ENCODE results near the gene PARM1. TPM values are rescaled to one million over a fixed set of nuclear protein-coding genes. Genes with fewer than 3 reads are reported as not detected.

The PARM1 gene
- total RNA-seq, 4 donors from 2014 or later: 22.6 to 116 (median 45.5) TPM

DNA sequence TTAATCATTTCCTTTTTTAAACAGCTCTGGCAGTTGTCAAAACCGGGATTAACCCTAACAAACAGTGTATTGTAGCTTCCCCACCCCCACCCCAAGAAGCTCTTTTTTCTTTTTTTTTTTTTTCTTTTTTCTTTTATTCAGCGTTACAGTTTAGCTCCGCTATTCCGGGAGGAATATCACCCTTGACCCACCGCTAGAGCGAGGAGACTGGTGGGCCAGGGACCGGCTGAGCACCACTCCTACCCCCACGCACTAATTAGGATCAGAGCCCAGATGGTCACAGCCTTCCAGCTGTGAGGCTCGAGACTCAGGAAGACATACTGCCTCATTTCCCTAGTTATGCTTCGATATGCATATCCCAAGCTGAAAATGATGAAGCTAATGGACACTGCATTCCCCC, 2.0 kb downstream of the PARM1 start:
- Histone ChIP-seq H3K27ac (peak overlapping the region; percentile 75 to 84), H3K36me3 (no peaks in the 10 kb centered on the region), H3K9me3 (no peaks in the 10 kb centered on the region), H3K27me3 (no peaks in the 10 kb centered on the region), H3K4me3 (peak overlapping the region; percentile 55 to 84), H3K4me1 (no peaks in the 10 kb centered on the region)
- intact Hi-C loops (cut with DNase I; ENCODE audit: low total_unique reads): no loop called here
- DNase-seq: peak; percentile 22
- no peak for TF ChIP-seq POLR2A (IDR thresholded peaks at IDR 0.05)
- TF ChIP-seq, protein P1, sequence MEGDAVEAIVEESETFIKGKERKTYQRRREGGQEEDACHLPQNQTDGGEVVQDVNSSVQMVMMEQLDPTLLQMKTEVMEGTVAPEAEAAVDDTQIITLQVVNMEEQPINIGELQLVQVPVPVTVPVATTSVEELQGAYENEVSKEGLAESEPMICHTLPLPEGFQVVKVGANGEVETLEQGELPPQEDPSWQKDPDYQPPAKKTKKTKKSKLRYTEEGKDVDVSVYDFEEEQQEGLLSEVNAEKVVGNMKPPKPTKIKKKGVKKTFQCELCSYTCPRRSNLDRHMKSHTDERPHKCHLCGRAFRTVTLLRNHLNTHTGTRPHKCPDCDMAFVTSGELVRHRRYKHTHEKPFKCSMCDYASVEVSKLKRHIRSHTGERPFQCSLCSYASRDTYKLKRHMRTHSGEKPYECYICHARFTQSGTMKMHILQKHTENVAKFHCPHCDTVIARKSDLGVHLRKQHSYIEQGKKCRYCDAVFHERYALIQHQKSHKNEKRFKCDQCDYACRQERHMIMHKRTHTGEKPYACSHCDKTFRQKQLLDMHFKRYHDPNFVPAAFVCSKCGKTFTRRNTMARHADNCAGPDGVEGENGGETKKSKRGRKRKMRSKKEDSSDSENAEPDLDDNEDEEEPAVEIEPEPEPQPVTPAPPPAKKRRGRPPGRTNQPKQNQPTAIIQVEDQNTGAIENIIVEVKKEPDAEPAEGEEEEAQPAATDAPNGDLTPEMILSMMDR (IDR thresholded peaks at IDR 0.05): no peak

DNA sequence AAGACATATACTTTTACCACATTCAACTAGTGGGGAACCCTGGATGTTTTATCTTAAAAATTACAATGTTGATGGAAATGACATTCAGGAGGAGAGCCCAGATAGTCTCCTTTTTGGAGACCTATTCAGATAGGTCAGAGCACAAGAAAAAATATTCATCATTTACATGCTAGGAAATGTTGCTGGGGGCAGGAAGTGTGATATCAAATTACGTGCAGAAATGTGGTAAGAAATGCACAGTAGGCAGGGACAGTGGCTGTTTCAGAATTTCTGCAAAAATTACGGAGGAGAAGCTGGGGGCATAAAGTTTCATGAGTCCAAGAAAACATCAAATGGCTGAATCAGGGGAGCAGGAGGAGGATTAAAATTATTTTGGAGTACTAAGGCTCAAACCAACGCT, 8.2 kb downstream of the PARM1 start:
- TF ChIP-seq, protein P1 (IDR thresholded peaks at IDR 0.05): no peak
- TF ChIP-seq POLR2A (IDR thresholded peaks at IDR 0.05): no peak
- intact Hi-C loops (cut with DNase I; ENCODE audit: low total_unique reads): no loop called here
- Histone ChIP-seq H3K4me3 (no peak overlapping the region), H3K9me3 (no peaks in the 10 kb centered on the region), H3K4me1 (no peaks in the 10 kb centered on the region), H3K27ac (no peak overlapping the region), H3K36me3 (no peaks in the 10 kb centered on the region), H3K27me3 (no peaks in the 10 kb centered on the region)
- DNase-seq: no peak

DNA sequence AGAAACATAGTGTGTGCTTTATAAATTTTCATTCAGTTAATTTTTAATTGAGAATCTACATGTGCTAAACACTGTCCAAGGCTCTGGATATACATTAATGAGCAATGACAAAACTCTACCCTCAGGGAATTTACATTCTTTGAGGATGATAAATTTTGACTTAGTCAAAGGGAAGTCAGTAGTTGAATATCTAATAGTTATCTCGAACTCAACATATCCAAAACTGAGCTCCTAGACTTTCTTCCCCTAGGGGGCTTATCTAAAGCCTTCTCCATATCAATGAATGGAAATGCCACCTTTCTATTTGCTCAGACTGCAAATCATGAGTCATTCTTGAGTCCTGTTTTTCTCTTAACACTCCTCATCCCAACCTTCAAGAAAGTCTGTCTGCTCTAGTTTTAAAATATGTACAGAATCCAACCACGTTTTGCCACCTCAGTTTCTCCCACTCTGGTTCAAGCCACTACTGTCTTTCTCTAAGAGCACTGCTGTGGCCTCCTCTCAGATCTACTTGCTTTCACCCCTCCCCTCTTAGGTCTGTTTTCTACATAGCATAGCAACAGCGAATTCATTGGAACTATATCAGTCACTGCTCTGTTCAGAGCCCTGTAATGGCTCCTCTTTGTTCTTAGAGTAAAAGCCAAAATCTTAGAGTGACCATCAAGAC, 9.5 kb downstream of the PARM1 start:
- H3K27ac ChIP-seq: no peak overlapping the region
- intact Hi-C loops (cut with DNase I; ENCODE audit: low total_unique reads): no loop called here
- no peaks in the 10 kb centered on the region for H3K9me3 ChIP-seq
- H3K27me3 ChIP-seq: no peaks in the 10 kb centered on the region
- TF ChIP-seq, protein P1 (IDR thresholded peaks at IDR 0.05): no peak
- no peak for TF ChIP-seq POLR2A (IDR thresholded peaks at IDR 0.05)
- no peaks in the 10 kb centered on the region for H3K36me3 ChIP-seq
- H3K4me3 ChIP-seq: no peak overlapping the region
- H3K4me1 ChIP-seq: no peaks in the 10 kb centered on the region
- no peak for DNase-seq

DNA sequence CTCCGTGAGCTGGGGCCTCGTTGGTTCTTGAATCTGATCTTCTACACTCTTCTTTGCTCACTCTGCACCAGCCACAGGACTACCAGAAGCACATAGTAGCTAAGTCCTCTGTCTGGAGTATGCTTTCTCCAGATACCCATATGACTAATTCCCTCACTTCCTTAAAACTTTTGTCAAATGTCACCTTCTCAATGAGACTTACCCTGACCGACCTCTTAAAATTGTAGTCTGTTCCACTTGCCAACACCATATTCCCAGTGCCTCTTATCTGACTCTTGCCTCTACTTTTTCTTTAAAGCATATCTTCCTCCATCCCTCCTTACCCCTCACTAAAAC, 10.0 kb downstream of the PARM1 start:
- intact Hi-C loops (cut with DNase I; ENCODE audit: low total_unique reads): no loop called here
- DNase-seq: no peak
- TF ChIP-seq POLR2A (IDR thresholded peaks at IDR 0.05): no peak
- TF ChIP-seq, protein P1 (IDR thresholded peaks at IDR 0.05): no peak
- no peaks in the 10 kb centered on the region for H3K4me1 ChIP-seq
- no peaks in the 10 kb centered on the region for H3K9me3 ChIP-seq
- H3K4me3 ChIP-seq: no peak overlapping the region
- no peak overlapping the region for H3K27ac ChIP-seq
- H3K36me3 ChIP-seq: no peaks in the 10 kb centered on the region
- no peaks in the 10 kb centered on the region for H3K27me3 ChIP-seq

DNA sequence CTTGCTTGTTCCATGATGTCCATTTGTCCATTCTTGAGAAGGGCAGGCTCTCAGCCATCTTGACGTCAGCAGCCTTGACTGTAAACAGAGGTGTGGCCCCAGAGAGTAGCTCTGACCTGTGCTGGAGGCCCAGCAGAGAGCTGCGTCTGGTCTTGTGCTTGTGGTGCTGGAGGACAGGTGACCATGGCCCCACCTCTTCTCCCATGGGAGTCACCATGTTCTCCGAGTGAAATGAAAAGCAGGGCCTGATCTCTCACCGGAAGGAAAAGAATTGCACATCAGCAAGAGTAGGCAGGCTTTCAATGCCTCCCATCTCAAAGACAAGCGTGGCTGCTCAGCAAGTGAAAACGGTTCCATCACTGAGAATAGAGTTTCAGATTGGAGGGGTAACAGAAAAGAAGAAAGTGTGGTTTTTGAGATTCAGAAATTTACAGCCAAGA, 11.5 kb downstream of the PARM1 start:
- Histone ChIP-seq H3K9me3 (no peaks in the 10 kb centered on the region), H3K4me3 (no peak overlapping the region), H3K27me3 (no peaks in the 10 kb centered on the region), H3K36me3 (no peaks in the 10 kb centered on the region), H3K4me1 (no peaks in the 10 kb centered on the region), H3K27ac (no peak overlapping the region)
- no peak for TF ChIP-seq POLR2A (IDR thresholded peaks at IDR 0.05)
- TF ChIP-seq, protein P1 (IDR thresholded peaks at IDR 0.05): no peak
- no peak for DNase-seq
- intact Hi-C loops (cut with DNase I; ENCODE audit: low total_unique reads): no loop called here
